Rectal smooth muscle tissue (tissue), 1 donor: Measurements from ENCODE around the gene C4orf50.

ENCODE experiments used
- H3K27ac ChIP-seq: one replicate; pipeline ENCODE4 v1.7.0; 2013; ENCODE audit warnings: low read depth, low read length, inconsistent platforms
- H3K27me3 ChIP-seq: one replicate; pipeline ENCODE4 v1.7.0; 2013; ENCODE audit warnings: low read length; ENCODE audit not compliant: control insufficient read depth, insufficient read depth
- H3K36me3 ChIP-seq: one replicate; pipeline ENCODE4 v1.7.0; 2013; ENCODE audit warnings: low read length; ENCODE audit not compliant: control insufficient read depth, insufficient read depth
- H3K4me1 ChIP-seq: one replicate; pipeline ENCODE4 v1.7.0; 2013; ENCODE audit warnings: low read length; ENCODE audit not compliant: control insufficient read depth, insufficient read depth
- H3K4me3 ChIP-seq: one replicate; pipeline ENCODE4 v1.7.0; 2013; ENCODE audit warnings: low read length
- H3K9ac ChIP-seq: one replicate; pipeline ENCODE4 v1.7.0; 2013; ENCODE audit warnings: low read length

C4orf50 gene

DNA sequence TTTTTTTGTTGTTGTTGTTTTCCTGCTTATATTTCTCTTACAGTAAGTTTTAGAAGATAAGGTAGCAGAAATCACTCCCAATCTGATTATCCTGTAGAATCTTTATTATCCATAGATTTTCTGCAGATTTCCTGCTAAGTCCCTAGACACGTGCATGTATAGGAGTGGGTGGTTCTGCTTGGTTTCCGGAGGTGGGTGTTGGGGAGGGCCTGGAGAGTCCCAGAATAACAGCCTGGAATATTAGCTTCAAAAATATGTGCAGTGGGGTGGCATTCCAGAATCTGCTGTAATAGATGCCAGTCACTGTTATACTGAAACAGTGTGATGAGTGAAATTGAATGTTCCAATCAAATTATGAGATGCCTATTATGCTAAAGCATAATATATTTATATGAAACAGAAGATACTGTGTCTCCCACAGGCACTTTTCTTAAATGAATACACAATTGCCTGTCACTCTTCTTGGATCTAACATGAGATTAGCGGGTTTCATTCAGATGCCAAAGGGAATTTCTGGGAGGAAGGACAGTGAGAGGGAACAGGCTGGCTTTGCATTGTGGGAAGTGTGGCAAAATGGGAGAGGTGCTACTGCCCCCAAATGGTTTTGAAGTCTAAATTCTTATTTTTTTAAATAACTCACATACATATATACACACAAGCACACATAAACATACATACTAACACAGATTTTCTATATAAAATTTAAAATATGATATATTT lies 37.6 kb downstream of the C4orf50 start:
- Histone ChIP-seq H3K9ac (no peak overlapping the region), H3K4me3 (no peak overlapping the region), H3K27me3 (no peaks in the 10 kb centered on the region), H3K27ac (no peak overlapping the region), H3K4me1 (no peaks in the 10 kb centered on the region), H3K36me3 (no peaks in the 10 kb centered on the region)

DNA sequence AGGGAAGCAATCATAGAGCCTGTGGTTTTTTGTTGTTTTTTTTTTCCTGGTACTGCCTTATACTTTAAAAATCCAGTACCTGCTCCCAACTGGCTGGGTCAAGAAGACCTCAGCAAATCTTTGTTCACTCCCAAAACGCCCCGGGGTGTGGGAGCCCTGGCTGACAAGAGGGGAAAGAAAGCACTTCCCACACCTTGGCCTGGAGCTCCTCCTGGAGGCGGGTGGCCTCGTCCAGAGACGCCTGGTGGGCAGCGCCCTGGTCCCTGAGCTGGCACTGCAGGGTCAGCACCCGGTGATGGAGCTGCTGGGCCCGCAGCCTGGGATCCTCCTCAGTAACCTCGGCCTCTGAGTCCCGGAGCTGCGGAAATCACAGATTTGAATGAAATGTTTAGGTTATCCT lies 38.2 kb downstream of the C4orf50 start:
- Histone ChIP-seq H3K27me3 (no peaks in the 10 kb centered on the region), H3K27ac (no peak overlapping the region), H3K9ac (no peak overlapping the region), H3K4me1 (no peaks in the 10 kb centered on the region), H3K4me3 (no peak overlapping the region), H3K36me3 (no peaks in the 10 kb centered on the region)

DNA sequence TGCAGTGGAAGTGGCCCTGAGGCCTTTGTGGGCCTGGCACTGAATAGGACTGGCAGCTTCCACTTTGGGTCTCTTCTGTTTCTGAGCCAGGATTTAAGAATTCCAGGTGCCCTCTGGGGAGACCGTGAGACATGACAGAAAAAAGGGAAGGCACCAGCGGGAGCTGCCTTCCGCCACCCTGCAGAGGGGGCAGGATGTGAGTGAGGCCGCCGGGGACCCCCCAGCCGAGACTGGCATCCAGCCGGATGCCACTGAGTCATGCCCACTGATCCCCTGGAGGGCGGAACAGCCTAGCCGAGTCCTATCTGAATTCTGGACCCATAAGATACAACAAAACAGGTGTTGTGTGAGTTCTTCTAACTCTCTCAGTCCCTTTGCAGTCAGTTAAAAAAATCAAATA lies 41.3 kb downstream of the C4orf50 start:
- H3K4me1 ChIP-seq: no peaks in the 10 kb centered on the region
- H3K9ac ChIP-seq: no peak overlapping the region
- no peak overlapping the region for H3K27ac ChIP-seq
- peaks cover 4% of the 10 kb centered on the region for H3K27me3 ChIP-seq
- H3K36me3 ChIP-seq: no peaks in the 10 kb centered on the region
- no peak overlapping the region for H3K4me3 ChIP-seq

DNA sequence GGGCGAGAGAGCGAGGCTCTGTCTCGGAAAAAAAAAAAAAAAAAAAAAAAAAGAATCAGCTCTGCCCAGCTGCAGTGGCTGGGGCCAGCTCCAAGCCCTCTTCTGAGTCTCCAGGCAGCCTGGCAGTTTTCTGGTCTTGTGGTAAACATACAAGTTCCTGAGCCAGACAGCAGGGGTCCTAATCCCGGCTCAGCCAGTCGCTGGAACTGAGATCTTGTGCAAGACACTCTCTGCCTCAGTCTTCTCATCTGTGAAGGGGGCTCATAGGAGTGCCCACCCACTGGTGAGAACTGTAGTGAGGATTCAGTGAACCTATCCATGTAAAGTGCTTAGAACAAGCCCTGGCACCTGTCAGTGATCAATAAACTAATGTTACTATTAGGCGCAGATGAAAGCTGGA lies 41.8 kb downstream of the C4orf50 start:
- no peaks in the 10 kb centered on the region for H3K36me3 ChIP-seq
- H3K4me3 ChIP-seq: no peak overlapping the region
- no peak overlapping the region for H3K9ac ChIP-seq
- H3K4me1 ChIP-seq: no peaks in the 10 kb centered on the region
- H3K27me3 ChIP-seq: peaks cover 4% of the 10 kb centered on the region
- no peak overlapping the region for H3K27ac ChIP-seq

DNA sequence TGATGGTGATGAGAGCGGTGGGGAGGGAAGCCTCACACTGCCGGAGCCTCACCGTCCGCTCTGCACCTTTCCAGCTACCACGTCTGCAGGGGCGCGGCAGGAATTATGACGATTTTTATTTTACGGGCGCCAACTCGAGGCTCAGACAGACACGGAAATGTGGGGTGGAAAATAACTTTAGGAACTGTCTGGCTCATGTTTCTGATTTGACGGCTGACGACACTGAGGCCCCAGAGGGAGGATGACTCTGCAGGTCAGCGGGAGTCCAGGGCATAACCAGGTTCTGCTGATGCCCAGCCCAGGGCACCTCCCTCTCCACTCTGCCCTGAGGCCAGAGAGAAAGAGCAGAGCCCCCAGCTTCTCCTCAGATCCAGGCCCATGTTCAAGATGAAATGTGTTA lies 43.9 kb downstream of the C4orf50 start:
- Histone ChIP-seq H3K4me3 (no peak overlapping the region), H3K27me3 (peaks cover 4% of the 10 kb centered on the region), H3K36me3 (no peaks in the 10 kb centered on the region), H3K27ac (no peak overlapping the region), H3K4me1 (no peaks in the 10 kb centered on the region), H3K9ac (no peak overlapping the region)

DNA sequence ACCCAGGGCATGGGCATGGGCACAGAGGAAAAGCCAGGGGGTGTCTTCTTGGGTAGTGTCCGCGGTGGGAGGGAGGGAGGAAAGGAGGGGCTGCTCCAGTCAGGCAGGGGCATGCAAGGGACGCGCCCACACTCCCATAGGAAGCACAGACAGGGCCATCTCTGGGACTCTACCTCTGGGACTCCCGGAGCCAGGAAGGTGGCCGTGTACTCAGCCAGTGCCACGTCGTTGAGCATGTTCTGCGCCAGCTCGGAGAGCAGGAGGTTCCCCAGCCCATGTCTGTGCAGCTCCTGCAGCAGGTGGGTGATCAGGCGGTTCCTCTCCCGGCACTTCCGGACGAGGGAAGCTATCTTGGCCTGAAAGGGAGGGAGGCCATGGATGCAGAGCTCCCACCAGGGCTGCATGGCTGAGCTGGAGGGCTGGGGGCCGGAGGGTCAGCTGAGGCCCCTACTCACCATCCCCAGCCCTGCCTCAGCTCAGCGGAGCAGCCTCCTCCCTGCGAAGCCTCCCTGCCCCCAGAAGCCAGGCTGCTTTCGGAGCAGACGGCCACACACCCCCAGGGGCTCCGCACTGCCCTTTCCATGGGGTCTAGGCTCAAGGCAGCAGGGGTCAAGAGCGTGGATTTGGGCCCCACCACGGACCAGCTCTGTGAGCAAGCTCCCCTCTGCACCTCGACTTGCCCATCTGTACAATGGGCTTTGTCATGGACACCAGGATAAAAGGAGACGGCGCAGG lies 44.6 kb downstream of the C4orf50 start:
- H3K27ac ChIP-seq: no peak overlapping the region
- no peaks in the 10 kb centered on the region for H3K4me1 ChIP-seq
- H3K4me3 ChIP-seq: no peak overlapping the region
- no peaks in the 10 kb centered on the region for H3K36me3 ChIP-seq
- H3K9ac ChIP-seq: no peak overlapping the region
- H3K27me3 ChIP-seq: peaks cover 4% of the 10 kb centered on the region

DNA sequence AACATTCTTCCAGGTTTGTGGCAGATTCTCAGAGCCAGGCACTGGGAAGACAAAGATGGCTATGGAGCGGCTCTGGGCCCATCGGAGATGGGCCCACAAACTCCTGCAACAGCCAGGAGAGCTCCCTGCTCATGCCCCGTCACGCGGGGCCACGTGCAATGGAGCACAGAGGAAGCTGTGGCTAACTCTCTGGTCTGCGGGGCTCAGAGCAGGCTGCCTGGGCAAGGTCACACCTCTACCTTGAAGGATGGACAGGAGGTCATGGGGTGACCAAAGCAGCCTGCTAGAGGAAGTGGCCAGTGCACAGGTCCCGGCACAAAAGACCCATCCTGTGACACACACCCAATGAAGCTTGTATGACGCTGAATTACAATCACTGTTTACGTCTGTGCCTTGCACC lies 45.2 kb downstream of the C4orf50 start:
- H3K36me3 ChIP-seq: no peaks in the 10 kb centered on the region

DNA sequence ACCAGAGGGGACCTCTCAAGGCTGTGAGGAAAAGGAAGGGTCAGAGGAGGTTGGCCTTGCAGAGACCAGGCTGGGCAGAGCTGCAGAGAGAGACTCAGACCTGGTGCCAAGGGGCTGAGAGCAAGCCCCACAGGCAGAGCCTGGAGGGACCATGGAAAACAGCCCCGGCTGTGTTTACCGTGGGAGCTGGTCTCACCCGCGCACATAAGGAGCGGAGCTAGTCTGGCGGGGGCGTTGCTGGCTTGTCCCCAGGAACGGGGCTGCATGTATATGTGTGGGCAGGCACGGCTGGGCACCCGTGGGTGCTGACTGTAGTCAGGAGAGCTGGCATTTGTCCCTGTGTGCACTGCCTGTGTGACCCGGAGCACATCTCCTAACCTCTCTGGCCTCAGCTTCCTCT lies 45.7 kb downstream of the C4orf50 start:
- H3K4me1 ChIP-seq: no peaks in the 10 kb centered on the region
- no peak overlapping the region for H3K4me3 ChIP-seq
- no peak overlapping the region for H3K9ac ChIP-seq
- H3K27ac ChIP-seq: no peak overlapping the region
- H3K36me3 ChIP-seq: no peaks in the 10 kb centered on the region
- peaks cover 4% of the 10 kb centered on the region for H3K27me3 ChIP-seq

More for the DNA sequence above, 45.2 kb downstream of the C4orf50 start:
- Histone ChIP-seq H3K4me1 (no peaks in the 10 kb centered on the region), H3K4me3 (no peak overlapping the region), H3K9ac (no peak overlapping the region), H3K27me3 (peaks cover 4% of the 10 kb centered on the region), H3K27ac (no peak overlapping the region)

DNA sequence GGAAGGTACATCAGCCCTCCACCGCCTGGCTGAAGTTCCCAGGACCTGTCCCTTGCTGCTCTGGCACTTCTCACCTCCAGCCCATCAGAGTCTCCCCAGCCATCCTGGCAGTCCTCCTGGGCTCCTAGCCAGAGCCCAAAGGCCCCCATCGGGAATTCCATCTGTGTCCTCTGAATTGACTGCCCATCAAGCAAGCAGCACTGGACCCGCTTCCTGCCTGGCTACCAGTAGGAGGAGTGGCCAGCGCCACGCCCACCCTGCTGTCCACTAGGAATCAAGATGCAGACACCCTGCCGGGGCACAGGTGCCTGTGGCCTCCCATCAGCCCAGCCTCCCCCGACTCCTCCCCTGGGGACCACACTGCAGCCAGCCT lies 47.2 kb downstream of the C4orf50 start:
- peaks cover 4% of the 10 kb centered on the region for H3K27me3 ChIP-seq
- H3K9ac ChIP-seq: no peak overlapping the region
- H3K36me3 ChIP-seq: no peaks in the 10 kb centered on the region
- H3K4me3 ChIP-seq: no peak overlapping the region
- H3K4me1 ChIP-seq: no peaks in the 10 kb centered on the region
- H3K27ac ChIP-seq: no peak overlapping the region

DNA sequence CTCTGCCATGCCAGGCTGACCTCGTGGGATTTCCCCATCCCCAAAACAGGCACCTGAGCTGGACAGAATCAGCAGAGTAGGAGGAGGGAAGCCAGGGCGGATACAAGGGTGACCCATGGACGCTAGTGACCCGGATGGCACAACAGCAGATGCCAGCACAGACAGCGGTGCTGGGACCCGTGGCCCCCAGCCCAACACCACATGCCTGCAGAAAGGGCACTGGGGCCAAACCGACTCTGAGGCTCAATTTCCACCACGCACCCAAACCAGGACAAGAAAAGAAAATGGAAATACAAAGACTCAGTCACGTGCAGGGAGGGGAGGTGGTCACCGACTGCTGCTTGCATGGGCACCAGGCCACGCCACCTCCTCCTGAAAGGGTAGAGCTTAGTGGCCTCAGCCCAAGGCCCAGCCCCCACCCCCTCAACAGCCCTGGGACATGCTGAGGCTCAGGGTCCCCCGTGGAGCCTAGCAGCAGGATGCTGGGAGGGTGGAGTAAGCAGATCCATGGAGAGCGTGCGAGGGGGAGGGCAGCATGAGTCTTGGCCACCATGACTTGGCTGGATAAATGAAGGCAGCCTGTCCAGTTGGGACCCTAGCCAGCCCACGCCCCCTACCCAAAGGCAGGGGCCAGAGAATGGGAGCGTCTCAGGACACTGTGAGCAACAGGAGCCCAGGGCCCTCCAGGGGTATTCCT lies 47.7 kb downstream of the C4orf50 start:
- Histone ChIP-seq H3K9ac (no peak overlapping the region), H3K4me1 (no peaks in the 10 kb centered on the region), H3K4me3 (no peak overlapping the region), H3K36me3 (no peaks in the 10 kb centered on the region), H3K27me3 (peaks cover 4% of the 10 kb centered on the region), H3K27ac (no peak overlapping the region)

DNA sequence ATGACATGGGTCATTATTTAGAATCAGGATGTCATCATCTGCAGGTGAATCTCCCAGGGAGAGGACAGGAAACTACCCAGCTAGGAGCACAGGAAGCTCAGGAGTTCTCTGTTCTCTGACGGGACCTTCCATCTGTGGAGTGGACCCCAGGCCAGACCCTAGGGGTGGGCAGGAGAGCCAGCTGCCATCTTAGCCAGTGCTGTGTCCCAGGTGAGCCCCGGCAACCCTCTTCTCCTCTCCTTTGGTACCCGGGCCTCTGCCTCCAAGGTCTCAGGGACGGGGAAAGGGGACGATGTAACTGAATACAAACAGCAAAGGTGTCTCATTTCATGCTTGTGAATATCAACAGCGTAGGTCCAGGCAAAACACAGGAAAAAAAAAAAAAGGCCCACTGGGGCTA lies 48.5 kb downstream of the C4orf50 start:
- Histone ChIP-seq H3K9ac (no peak overlapping the region), H3K36me3 (no peaks in the 10 kb centered on the region), H3K27ac (no peak overlapping the region), H3K4me1 (no peaks in the 10 kb centered on the region), H3K27me3 (peaks cover 4% of the 10 kb centered on the region), H3K4me3 (no peak overlapping the region)

DNA sequence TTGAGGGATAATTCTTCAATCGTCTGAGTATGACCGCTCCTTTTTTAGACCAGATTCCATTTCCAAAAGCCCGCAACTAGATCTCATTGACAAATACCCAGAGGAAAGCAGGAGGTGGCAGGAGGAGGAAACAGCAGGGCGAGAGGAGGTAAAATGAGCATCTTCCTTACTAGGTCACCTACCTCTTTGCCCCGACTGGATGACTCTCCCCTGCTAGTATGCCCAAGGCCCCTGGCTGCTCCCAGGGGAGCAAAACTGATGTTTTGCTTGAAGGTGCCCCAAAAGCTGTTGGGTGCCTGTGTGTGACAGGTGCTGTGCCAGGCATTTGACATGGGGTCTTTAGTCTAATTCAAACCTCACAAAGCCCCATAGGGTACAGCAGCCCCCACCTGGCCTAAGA lies 48.9 kb downstream of the C4orf50 start:
- Histone ChIP-seq H3K4me3 (no peak overlapping the region), H3K4me1 (no peaks in the 10 kb centered on the region), H3K27ac (no peak overlapping the region), H3K27me3 (peaks cover 4% of the 10 kb centered on the region), H3K36me3 (no peaks in the 10 kb centered on the region), H3K9ac (no peak overlapping the region)
